Esophagus mucosa (tissue), 1 donor: ENCODE measurements around the gene TMEM80. TPM values are rescaled to one million over a fixed set of nuclear protein-coding genes. Genes with fewer than 3 reads are reported as not detected.

ENCODE experiments used
- ATAC-seq: fragments of 200-7000 bp; cut with Tn5 transposase; one replicate; pipeline ENCODE4 v1.9.1; 2020
- total RNA-seq: library from RNA; stranded (reverse); gene quantifications from one replicate; pipeline ENCODE4 v1.2.4, GENCODE V29; 2023
- donor health status: DM: yes; HTN: yes; CAD: no.

TMEM80 gene
- total RNA-seq, 1 donor from 2014 or later: 15.7 TPM

GRCh38 chr11:746289-747157, 50.9 kb downstream of the TMEM80 start:
- ATAC-seq: peak; percentile 31

GRCh38 chr11:747158-748006, 51.8 kb downstream of the TMEM80 start, which contains the start of gene TALDO1:
TALDO1 (plus strand) TSS chr11:747464; CDS start chr11:747482, 18 bp downstream.
- ATAC-seq: peak; percentile 90

GRCh38 chr11:748007-748359, 52.4 kb downstream of the TMEM80 start:
- peak; percentile 8 for ATAC-seq

GRCh38 chr11:749731-750130, 54.1 kb downstream of the TMEM80 start:
- ATAC-seq: no peak

Other genes starting within 250 kb of the TMEM80 start
- 12.0 TPM for gene PTDSS2, start 245.5 kb upstream of the TMEM80 start, total RNA-seq
- 152 TPM for gene RNH1, start 188.6 kb upstream of the TMEM80 start, total RNA-seq
- 118 TPM for gene HRAS, start 160.2 kb upstream of the TMEM80 start, total RNA-seq
- 1.3 TPM for gene LRRC56, start 158.3 kb upstream of the TMEM80 start, total RNA-seq
- 3.0 TPM for gene LMNTD2, start 135.1 kb upstream of the TMEM80 start, total RNA-seq
- 19.6 TPM for gene RASSF7, start 134.8 kb upstream of the TMEM80 start, total RNA-seq
- 17.6 TPM for gene PHRF1, start 119.3 kb upstream of the TMEM80 start, total RNA-seq
- gene IRF7, start 79.9 kb upstream of the TMEM80 start, total RNA-seq: 19.5 TPM
- gene CDHR5, start 70.9 kb upstream of the TMEM80 start, total RNA-seq: not detected
- not detected for gene SCT, start 68.6 kb upstream of the TMEM80 start, total RNA-seq
- 0.16 TPM for gene DRD4, start 58.5 kb upstream of the TMEM80 start, total RNA-seq
- gene DEAF1, start 594 bp upstream of the TMEM80 start, total RNA-seq: 23.8 TPM
- 259 TPM for gene EPS8L2, start 10.4 kb downstream of the TMEM80 start, total RNA-seq
- 263 TPM for gene TALDO1, start 51.6 kb downstream of the TMEM80 start, total RNA-seq
- gene GATD1, start 81.7 kb downstream of the TMEM80 start, total RNA-seq: 38.4 TPM
- not detected for gene CEND1, start 94.3 kb downstream of the TMEM80 start, total RNA-seq
- gene SLC25A22, start 102.5 kb downstream of the TMEM80 start, total RNA-seq: 11.0 TPM
- 7.6 TPM for gene PIDD1, start 109.4 kb downstream of the TMEM80 start, total RNA-seq
- gene RPLP2, start 114.2 kb downstream of the TMEM80 start, total RNA-seq: 2,043 TPM
- gene PNPLA2, start 123.1 kb downstream of the TMEM80 start, total RNA-seq: 24.5 TPM
- gene CRACR2B, start 132.1 kb downstream of the TMEM80 start, total RNA-seq: 3.3 TPM
- gene CD151, start 137.1 kb downstream of the TMEM80 start, total RNA-seq: 109 TPM
- 177 TPM for gene POLR2L, start 146.7 kb downstream of the TMEM80 start, total RNA-seq
- 8.4 TPM for gene TSPAN4, start 147.0 kb downstream of the TMEM80 start, total RNA-seq
- 56.6 TPM for gene CHID1, start 215.0 kb downstream of the TMEM80 start, total RNA-seq
- gene AP2A2, start 230.1 kb downstream of the TMEM80 start, total RNA-seq: 34.9 TPM